DMS79 treated with DMSO at 0.1 percent for 48 hours (cell line): ENCODE data around the gene DOCK3.

Experiments
- DNase-seq: peaks from one replicate; lab custom pipeline; 2025; lab: John Stamatoyannopoulos, UW

The DOCK3 gene, protein sequence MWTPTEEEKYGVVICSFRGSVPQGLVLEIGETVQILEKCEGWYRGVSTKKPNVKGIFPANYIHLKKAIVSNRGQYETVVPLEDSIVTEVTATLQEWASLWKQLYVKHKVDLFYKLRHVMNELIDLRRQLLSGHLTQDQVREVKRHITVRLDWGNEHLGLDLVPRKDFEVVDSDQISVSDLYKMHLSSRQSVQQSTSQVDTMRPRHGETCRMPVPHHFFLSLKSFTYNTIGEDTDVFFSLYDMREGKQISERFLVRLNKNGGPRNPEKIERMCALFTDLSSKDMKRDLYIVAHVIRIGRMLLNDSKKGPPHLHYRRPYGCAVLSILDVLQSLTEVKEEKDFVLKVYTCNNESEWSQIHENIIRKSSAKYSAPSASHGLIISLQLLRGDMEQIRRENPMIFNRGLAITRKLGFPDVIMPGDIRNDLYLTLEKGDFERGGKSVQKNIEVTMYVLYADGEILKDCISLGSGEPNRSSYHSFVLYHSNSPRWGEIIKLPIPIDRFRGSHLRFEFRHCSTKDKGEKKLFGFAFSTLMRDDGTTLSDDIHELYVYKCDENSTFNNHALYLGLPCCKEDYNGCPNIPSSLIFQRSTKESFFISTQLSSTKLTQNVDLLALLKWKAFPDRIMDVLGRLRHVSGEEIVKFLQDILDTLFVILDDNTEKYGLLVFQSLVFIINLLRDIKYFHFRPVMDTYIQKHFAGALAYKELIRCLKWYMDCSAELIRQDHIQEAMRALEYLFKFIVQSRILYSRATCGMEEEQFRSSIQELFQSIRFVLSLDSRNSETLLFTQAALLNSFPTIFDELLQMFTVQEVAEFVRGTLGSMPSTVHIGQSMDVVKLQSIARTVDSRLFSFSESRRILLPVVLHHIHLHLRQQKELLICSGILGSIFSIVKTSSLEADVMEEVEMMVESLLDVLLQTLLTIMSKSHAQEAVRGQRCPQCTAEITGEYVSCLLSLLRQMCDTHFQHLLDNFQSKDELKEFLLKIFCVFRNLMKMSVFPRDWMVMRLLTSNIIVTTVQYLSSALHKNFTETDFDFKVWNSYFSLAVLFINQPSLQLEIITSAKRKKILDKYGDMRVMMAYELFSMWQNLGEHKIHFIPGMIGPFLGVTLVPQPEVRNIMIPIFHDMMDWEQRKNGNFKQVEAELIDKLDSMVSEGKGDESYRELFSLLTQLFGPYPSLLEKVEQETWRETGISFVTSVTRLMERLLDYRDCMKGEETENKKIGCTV (N-terminal part only)

DNA sequence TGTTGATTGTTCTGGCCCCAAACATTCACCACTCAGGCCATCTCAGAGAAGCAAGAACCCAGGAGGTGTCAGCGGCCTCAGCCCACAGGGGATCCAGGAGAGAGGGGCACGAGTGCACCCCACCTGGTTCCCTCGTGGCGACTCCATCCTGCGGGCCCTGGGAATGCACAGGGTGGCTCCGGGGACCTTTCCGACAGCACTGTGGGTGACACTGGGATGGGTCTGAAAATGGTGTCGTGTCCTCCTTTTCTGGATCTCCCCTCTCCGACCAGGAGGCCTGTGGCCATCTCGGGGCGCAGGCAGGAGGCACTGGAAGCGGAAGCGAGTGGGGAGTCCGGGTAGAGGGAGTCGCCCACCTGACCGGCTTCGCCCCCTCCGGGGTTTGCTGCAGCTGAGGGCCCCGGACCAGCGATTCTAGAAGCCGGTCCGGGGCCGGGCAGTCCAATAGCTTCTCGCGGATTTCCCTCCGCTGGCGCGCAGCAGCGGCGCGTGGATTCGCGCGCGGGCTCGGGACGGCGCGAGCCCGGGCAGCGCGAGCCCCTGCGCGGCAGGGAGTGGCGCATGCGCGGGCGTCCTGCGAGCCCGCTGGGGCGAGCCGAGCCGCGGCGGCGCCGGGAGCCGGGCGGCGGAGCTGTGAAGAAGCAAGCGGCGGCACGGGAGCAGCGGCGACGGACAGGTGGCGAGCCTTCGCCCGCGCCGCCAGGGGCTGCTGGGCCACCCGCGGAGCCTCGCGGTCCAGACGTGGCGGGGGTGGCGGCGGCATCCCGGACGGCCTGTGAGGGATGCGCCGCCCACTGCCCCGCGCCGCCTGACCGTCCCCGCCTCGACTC lies at the start of gene DOCK3:
Gene DOCK3, plus strand, starts transcription at position 579 of the 830 bp plus-strand sequence. CDS start 337 bp downstream, outside the sequence.
- peak; percentile 14 for DNase-seq

- no peak for DNase-seq
These were observed 49.2 kb upstream of the DOCK3 start for GRCh38 chr3:50625231-50626182.

GRCh38 chr3:50626401-50626800 lies 48.3 kb upstream of the DOCK3 start:
- no peak for DNase-seq

- DNase-seq, result no peak
These were observed 47.2 kb upstream of the DOCK3 start for GRCh38 chr3:50627407-50628051.

- no peak for DNase-seq
These were observed 46.1 kb upstream of the DOCK3 start for GRCh38 chr3:50628601-50629000.

GRCh38 chr3:50630394-50630793 lies 44.3 kb upstream of the DOCK3 start:
- no peak for DNase-seq

DNA sequence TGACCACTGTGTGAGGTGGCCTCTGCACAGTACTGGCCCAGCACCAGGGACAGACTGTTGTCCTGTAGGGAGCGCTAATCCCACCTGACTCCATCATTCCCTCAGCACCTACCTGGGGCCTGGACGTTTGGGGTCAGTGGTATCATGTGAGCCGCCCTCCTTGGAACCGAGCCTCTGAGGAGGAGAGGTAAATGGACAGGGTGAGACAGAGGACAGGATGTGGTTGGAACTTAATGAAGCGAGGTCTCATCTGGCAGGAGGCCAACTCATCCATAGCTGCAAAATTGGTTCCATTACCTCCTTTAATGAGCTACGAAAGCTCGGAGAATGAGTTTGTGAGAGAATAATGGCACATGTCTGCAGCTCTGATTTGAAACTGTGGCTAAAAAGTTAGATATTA lies 43.9 kb upstream of the DOCK3 start:
- peak; percentile 83 for DNase-seq

GRCh38 chr3:50632450-50632849 lies 42.3 kb upstream of the DOCK3 start:
- DNase-seq, result no peak

DNA sequence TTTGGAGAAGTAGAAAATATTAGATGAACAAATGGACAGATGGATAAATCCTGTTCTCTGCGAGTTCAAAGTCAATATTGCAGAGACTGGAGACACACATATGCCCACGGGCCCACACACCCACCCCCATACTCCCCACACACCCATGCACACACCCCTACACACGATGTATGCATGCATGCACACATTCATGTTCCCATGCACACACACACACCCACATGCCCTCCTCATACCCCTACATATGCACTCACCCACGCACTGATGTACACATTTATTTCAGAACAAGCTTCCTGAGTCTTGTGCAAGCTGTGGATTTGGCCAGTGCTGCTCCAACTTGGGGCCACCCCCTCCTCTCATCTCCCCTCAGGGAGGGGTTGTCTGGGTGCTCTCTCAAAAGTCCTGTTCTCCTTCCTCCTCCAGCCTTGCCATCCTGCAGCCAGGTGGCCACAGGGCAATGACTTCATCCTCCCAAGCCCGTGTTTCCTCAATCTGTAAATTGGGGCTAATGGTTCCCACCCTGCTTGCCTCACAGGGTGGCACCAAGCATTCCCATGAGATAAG lies 41.4 kb upstream of the DOCK3 start:
- no peak for DNase-seq

GRCh38 chr3:50635066-50635465 lies 39.7 kb upstream of the DOCK3 start:
- no peak for DNase-seq

GRCh38 chr3:50637011-50637410 lies 37.7 kb upstream of the DOCK3 start:
- DNase-seq, result no peak

DNA sequence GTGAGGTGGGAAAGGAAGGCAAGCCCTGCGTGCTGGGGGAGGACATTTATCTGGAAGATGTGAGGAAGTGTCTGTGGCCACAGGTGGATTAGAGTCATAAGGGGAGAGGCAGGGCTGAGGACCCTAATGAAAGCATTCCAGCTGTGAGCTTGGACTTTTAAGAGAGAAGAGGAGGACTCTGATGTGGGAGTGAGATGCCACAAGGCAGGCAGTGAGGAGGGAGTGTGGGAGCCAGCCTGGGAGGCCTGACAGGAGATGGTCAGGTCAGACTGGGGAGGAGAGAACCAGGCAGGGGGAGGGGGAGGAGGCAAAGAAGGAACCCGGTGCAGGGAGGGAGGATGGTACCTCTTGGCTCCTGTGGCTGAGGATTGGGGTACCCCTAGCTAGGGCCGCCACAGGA lies 36.8 kb upstream of the DOCK3 start:
- DNase-seq, result no peak

GRCh38 chr3:50639055-50639494 lies 35.7 kb upstream of the DOCK3 start:
- no peak for DNase-seq

DNA sequence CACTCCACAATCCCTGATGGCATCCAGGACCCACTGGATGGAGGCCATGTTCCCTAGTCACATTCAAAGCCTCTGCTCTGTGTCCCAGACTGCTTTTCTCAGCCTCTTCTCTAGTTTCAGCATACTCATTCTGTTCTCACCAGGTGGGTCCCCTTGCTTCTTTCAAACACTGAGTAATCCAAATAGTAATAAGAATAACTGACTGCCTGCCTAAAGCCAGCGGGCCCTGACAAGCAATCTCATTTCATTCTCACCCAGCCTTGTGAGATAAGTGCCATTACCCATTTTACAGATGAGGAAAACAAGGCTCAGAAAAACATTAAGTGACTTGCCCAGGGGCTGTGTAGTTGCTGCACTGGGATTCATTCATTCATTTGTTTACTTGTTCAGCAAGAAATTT lies 32.3 kb upstream of the DOCK3 start:
- no peak for DNase-seq

DNA sequence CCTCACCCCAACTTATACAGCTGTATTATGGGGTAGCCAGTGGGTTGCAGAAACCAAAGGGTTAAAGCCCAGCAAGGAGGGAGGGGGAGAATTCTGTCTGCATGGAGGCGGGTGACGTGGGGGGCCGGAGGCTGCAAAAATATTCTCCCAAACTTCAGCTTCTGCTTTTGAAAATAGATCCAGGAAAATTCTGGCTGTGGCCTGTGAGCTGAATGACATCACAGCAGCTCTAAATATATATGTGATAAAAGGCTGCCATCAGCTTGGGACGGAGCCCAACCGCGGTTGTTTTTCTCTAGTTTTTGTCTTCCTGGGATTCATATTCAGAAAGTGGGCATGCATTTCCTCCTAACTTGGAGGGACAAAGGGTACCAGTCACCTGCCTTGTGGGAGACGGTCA lies 30.2 kb upstream of the DOCK3 start:
- no peak for DNase-seq

- DNase-seq, result no peak
These were observed 29.3 kb upstream of the DOCK3 start for GRCh38 chr3:50645378-50645777.

GRCh38 chr3:50648313-50648712 lies 26.4 kb upstream of the DOCK3 start:
- DNase-seq, result no peak

DNA sequence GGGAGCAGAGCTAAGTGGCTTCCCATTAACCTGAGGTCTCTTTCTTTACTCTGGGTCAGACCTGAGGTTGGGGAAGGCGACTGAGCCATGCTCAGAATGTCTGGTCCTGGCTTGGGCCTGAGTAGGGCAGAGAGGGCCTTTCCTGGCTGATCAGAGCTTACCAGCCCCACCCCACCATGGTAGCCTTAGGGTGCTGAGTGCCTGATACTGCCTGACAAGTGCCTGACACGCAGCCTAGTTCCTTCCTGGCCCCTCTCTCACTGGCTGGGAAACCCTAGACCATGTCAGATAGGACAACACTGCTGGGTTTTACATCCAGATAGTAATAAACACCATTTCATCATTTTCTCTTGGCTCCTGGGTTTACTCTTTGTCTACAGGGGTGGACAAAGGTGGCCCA lies 25.8 kb upstream of the DOCK3 start:
- no peak for DNase-seq

DNA sequence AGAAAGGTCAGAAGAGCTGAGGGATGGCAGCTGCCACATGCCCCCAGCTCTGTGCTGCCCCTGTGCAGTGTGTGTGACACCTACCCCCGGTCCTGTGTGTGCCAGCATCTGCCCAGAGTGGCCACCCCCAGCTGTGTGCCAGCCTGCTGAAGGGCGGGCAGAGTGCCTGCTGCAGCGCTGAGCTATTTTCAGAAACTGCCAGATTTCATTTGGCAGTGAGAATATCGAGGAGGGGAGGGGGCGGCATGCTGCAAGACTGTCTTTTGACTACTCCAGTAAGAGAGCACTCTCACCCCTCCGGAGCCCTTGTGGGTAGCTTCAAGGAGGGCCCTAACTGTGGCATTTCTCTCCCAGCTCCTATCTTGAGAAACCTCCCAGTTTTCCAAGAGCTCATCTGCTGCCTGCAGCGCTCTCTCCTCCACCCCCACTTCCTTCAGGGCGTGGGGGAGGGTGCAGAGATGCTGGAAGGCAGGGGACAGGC lies 25.2 kb upstream of the DOCK3 start:
- DNase-seq, result peak; percentile 13
